ENCODE data around the gene ADAD2.

Gene ADAD2

GRCh38 chr16:84153660-84154214, 37.2 kb upstream of the ADAD2 start:
- H3K79me2 ChIP-seq (ENCODE audit: insufficient read depth, low read length), result no peaks in the 10 kb centered on the region
- no peaks in the 10 kb centered on the region for H3K27me3 ChIP-seq (ENCODE audit: insufficient read depth, low read length, poor library complexity)
- H3K9ac ChIP-seq (ENCODE audit: low read depth, low read length), result no peak overlapping the region
- no peak overlapping the region for H3K27ac ChIP-seq (ENCODE audit: low read length)
- TF ChIP-seq EZH2 (IDR thresholded peaks at IDR 0.05; ENCODE audit: borderline replicate concordance, low read depth, low read length, severe bottlenecking), result no peak
- no peak for TF ChIP-seq CTCF (IDR thresholded peaks at IDR 0.05; ENCODE audit: borderline replicate concordance, extremely low read depth, low read length, poor library complexity, severe bottlenecking)
- no peak overlapping the region for H3K4me3 ChIP-seq (ENCODE audit: low read depth in 1 of 2, low read length in 2 of 2)
- H4K20me1 ChIP-seq (ENCODE audit: insufficient read depth, low read length), result no peaks in the 10 kb centered on the region
- H3K36me3 ChIP-seq (ENCODE audit: insufficient read depth, low read length), result no peaks in the 10 kb centered on the region
- no peaks in the 10 kb centered on the region for H3K4me1 ChIP-seq (ENCODE audit: insufficient read depth, low read length)
- no peak for DNase-seq
- H2AFZ ChIP-seq (ENCODE audit: low read depth, low read length), result no peak overlapping the region
- H3K4me2 ChIP-seq (ENCODE audit: insufficient read depth, low read length), result no peak overlapping the region
- no peak for ATAC-seq (ENCODE audit: insufficient read depth, low read depth)
- no peaks in the 10 kb centered on the region for H3K9me3 ChIP-seq (ENCODE audit: insufficient read depth, low read length, severe bottlenecking)

- H3K9me3 ChIP-seq (ENCODE audit: insufficient read depth, low read length, severe bottlenecking), result no peaks in the 10 kb centered on the region
- H3K9ac ChIP-seq (ENCODE audit: low read depth, low read length), result no peak overlapping the region
- no peak for DNase-seq
- TF ChIP-seq EZH2 (IDR thresholded peaks at IDR 0.05; ENCODE audit: borderline replicate concordance, low read depth, low read length, severe bottlenecking) (no peak), CTCF (IDR thresholded peaks at IDR 0.05; ENCODE audit: borderline replicate concordance, extremely low read depth, low read length, poor library complexity, severe bottlenecking) (no peak)
- no peaks in the 10 kb centered on the region for H4K20me1 ChIP-seq (ENCODE audit: insufficient read depth, low read length)
- H3K4me1 ChIP-seq (ENCODE audit: insufficient read depth, low read length), result no peaks in the 10 kb centered on the region
- H3K4me3 ChIP-seq (ENCODE audit: low read depth in 1 of 2, low read length in 2 of 2), result no peak overlapping the region
- H3K27me3 ChIP-seq (ENCODE audit: insufficient read depth, low read length, poor library complexity), result no peaks in the 10 kb centered on the region
- no peak overlapping the region for H3K4me2 ChIP-seq (ENCODE audit: insufficient read depth, low read length)
- H2AFZ ChIP-seq (ENCODE audit: low read depth, low read length), result no peak overlapping the region
- ATAC-seq (ENCODE audit: insufficient read depth, low read depth), result no peak
- no peaks in the 10 kb centered on the region for H3K79me2 ChIP-seq (ENCODE audit: insufficient read depth, low read length)
- H3K36me3 ChIP-seq (ENCODE audit: insufficient read depth, low read length), result no peaks in the 10 kb centered on the region
- no peak overlapping the region for H3K27ac ChIP-seq (ENCODE audit: low read length)
Measured at GRCh38 chr16:84155226-84155625, 35.7 kb upstream of the ADAD2 start.

- H3K27ac ChIP-seq (ENCODE audit: low read length), result no peak overlapping the region
- no peak overlapping the region for H2AFZ ChIP-seq (ENCODE audit: low read depth, low read length)
- ATAC-seq (ENCODE audit: insufficient read depth, low read depth) (no peak), DNase-seq (no peak)
- H3K79me2 ChIP-seq (ENCODE audit: insufficient read depth, low read length), result no peaks in the 10 kb centered on the region
- no peaks in the 10 kb centered on the region for H3K36me3 ChIP-seq (ENCODE audit: insufficient read depth, low read length)
- no peaks in the 10 kb centered on the region for H3K27me3 ChIP-seq (ENCODE audit: insufficient read depth, low read length, poor library complexity)
- H3K9me3 ChIP-seq (ENCODE audit: insufficient read depth, low read length, severe bottlenecking), result no peaks in the 10 kb centered on the region
- TF ChIP-seq EZH2 (IDR thresholded peaks at IDR 0.05; ENCODE audit: borderline replicate concordance, low read depth, low read length, severe bottlenecking), result no peak
- no peak for TF ChIP-seq CTCF (IDR thresholded peaks at IDR 0.05; ENCODE audit: borderline replicate concordance, extremely low read depth, low read length, poor library complexity, severe bottlenecking)
- no peaks in the 10 kb centered on the region for H3K4me1 ChIP-seq (ENCODE audit: insufficient read depth, low read length)
- H3K4me2 ChIP-seq (ENCODE audit: insufficient read depth, low read length), result no peak overlapping the region
- no peak overlapping the region for H3K4me3 ChIP-seq (ENCODE audit: low read depth in 1 of 2, low read length in 2 of 2)
- no peaks in the 10 kb centered on the region for H4K20me1 ChIP-seq (ENCODE audit: insufficient read depth, low read length)
- H3K9ac ChIP-seq (ENCODE audit: low read depth, low read length), result no peak overlapping the region
Measured at GRCh38 chr16:84155771-84156170, 35.2 kb upstream of the ADAD2 start.

All from DND-41 (cell line).